HG03159 (cell line): ENCODE data around the gene ZNG1B.
"Not testable (repeated sequence)": the region's sequence is repeated elsewhere in the genome, so short reads cannot be mapped to it uniquely, and the experiment has no call there.

Experiments
- ATAC-seq: cut with Tn5 transposase; IDR thresholded peaks from one replicate; pipeline ENCODE4 v1.9.1; 2021; ENCODE audit warnings: mild to moderate bottlenecking, moderate library complexity; ENCODE audit not compliant: unreplicated experiment

Gene ZNG1B

GRCh38 chr2:113542529-113542928 is 105.0 kb downstream of the ZNG1B start:
- ATAC-seq, result not testable (repeated sequence)
